ENCODE results near the gene DNM3.

Gene DNM3

GRCh38 chr1:172457479-172458130 is 616.3 kb downstream of the DNM3 start:
- no peak for FAIRE-seq
- no peak for DNase-seq (ENCODE audit: insufficient read length, low spot score)

- DNase-seq (ENCODE audit: insufficient read length, low spot score), result no peak
- no peak for FAIRE-seq
Observed at GRCh38 chr1:172460177-172460576, 618.9 kb downstream of the DNM3 start.

GRCh38 chr1:172460887-172461315 is 619.6 kb downstream of the DNM3 start:
- FAIRE-seq (no peak), DNase-seq (ENCODE audit: insufficient read length, low spot score) (no peak)
